MG63 (cell line): ENCODE results near the gene MTMR4. TPM values are rescaled to one million over a fixed set of nuclear protein-coding genes. Genes with fewer than 3 reads are reported as not detected.
"Not testable (repeated sequence)": the region's sequence is repeated elsewhere in the genome, so short reads cannot be mapped to it uniquely, and the experiment has no call there.

ENCODE experiments used
- DNase-seq: peaks from one replicate; pipeline ENCODE4 v3.0.0-alpha.2; 2020
- H3K27me3 ChIP-seq: fragments of 250-450 bp; sonication (Bioruptor Pico); 2 replicates; pipeline ENCODE4 v1.5.1; 2020; ENCODE audit warnings: mild to moderate bottlenecking, moderate library complexity
- H3K36me3 ChIP-seq: fragments of 250-450 bp; sonication (Bioruptor Pico); 2 replicates; pipeline ENCODE4 v1.5.1; 2020; ENCODE audit warnings: mild to moderate bottlenecking, moderate library complexity
- H3K4me3 ChIP-seq: fragments of 250-450 bp; sonication (Bioruptor Pico); 2 replicates; pipeline ENCODE4 v1.5.1; 2020; ENCODE audit warnings: mild to moderate bottlenecking, moderate library complexity
- H3K9me3 ChIP-seq: fragments of 250-450 bp; sonication (Bioruptor Pico); 2 replicates; pipeline ENCODE4 v1.5.1; 2020; ENCODE audit warnings: mild to moderate bottlenecking, moderate library complexity
- total RNA-seq: library from RNA; depleted of rRNA; stranded (reverse); fragments of >200 nt; shearing (Covaris generic); gene quantifications from 2 replicates; pipeline ENCODE4 v1.2.3, GENCODE V29; 2014; ENCODE audit warnings: low replicate concordance; rRNA removed

The MTMR4 gene
- total RNA-seq: 17.6 and 26.4 TPM in 2 replicates

GRCh38 chr17:58513965-58514769 lies at the start of gene MTMR4:
Gene MTMR4 (minus strand): TSS chr17:58514638. CDS start chr17:58514407, 231 bp downstream.
- peak; percentile 83 for DNase-seq
- no peaks in the 10 kb centered on the region for H3K27me3 ChIP-seq
- H3K36me3 ChIP-seq: peaks cover 28% of the 10 kb centered on the region
- H3K4me3 ChIP-seq: peak within 1 kb of the TSS; percentile 73
- H3K9me3 ChIP-seq: no peaks in the 10 kb centered on the region

GRCh38 chr17:58560511-58560910 lies 46.1 kb upstream of the MTMR4 start:
- no peak overlapping the region for H3K4me3 ChIP-seq
- no peak for DNase-seq
- no peaks in the 10 kb centered on the region for H3K36me3 ChIP-seq
- H3K9me3 ChIP-seq: no peaks in the 10 kb centered on the region
- no peaks in the 10 kb centered on the region; the same call in 1 of the 2 replicates for H3K27me3 ChIP-seq

- Histone ChIP-seq H3K9me3 (no peaks in the 10 kb centered on the region), H3K27me3 (no peaks in the 10 kb centered on the region; the same call in 1 of the 2 replicates), H3K36me3 (no peaks in the 10 kb centered on the region), H3K4me3 (no peak overlapping the region)
- DNase-seq: no peak
These were observed 43.5 kb upstream of the MTMR4 start for GRCh38 chr17:58557981-58558380.

- Histone ChIP-seq H3K36me3 (no peaks in the 10 kb centered on the region), H3K9me3 (no peaks in the 10 kb centered on the region), H3K27me3 (no peaks in the 10 kb centered on the region; the same call in 1 of the 2 replicates), H3K4me3 (no peak overlapping the region)
- DNase-seq: no peak
These were observed 42.4 kb upstream of the MTMR4 start for GRCh38 chr17:58556833-58557250.

GRCh38 chr17:58555109-58555508 lies 40.7 kb upstream of the MTMR4 start:
- not testable (repeated sequence) for H3K9me3 ChIP-seq, H3K4me3 ChIP-seq, DNase-seq, H3K27me3 ChIP-seq, H3K36me3 ChIP-seq

- Histone ChIP-seq H3K27me3 (peaks cover 3% of the 10 kb centered on the region; the same call in 1 of the 2 replicates), H3K36me3 (no peaks in the 10 kb centered on the region), H3K9me3 (no peaks in the 10 kb centered on the region), H3K4me3 (no peak overlapping the region)
- no peak for DNase-seq
These were observed 26.8 kb upstream of the MTMR4 start for GRCh38 chr17:58541249-58541648.

GRCh38 chr17:58539698-58540097 lies 25.3 kb upstream of the MTMR4 start:
- Histone ChIP-seq H3K36me3 (no peaks in the 10 kb centered on the region), H3K9me3 (no peaks in the 10 kb centered on the region), H3K27me3 (peaks cover 3% of the 10 kb centered on the region; the same call in 1 of the 2 replicates), H3K4me3 (no peak overlapping the region)
- no peak for DNase-seq

- DNase-seq: no peak
- Histone ChIP-seq H3K4me3 (no peak overlapping the region), H3K36me3 (no peaks in the 10 kb centered on the region), H3K9me3 (no peaks in the 10 kb centered on the region), H3K27me3 (0 out of 2 replicates have a peak, but pooled peaks cover 3% of the 10 kb centered on the region)
These were observed 24.5 kb upstream of the MTMR4 start for GRCh38 chr17:58538811-58539409.

- DNase-seq: no peak
- Histone ChIP-seq H3K9me3 (no peaks in the 10 kb centered on the region), H3K36me3 (no peaks in the 10 kb centered on the region), H3K4me3 (no peak overlapping the region), H3K27me3 (peaks cover 2% of the 10 kb centered on the region; the same call in 1 of the 2 replicates)
These were observed 22.8 kb upstream of the MTMR4 start for GRCh38 chr17:58537266-58537665.

GRCh38 chr17:58536542-58536941 lies 22.1 kb upstream of the MTMR4 start:
- no peak for DNase-seq
- Histone ChIP-seq H3K36me3 (no peaks in the 10 kb centered on the region), H3K27me3 (peaks cover 4% of the 10 kb centered on the region; the same call in 1 of the 2 replicates), H3K4me3 (no peak overlapping the region), H3K9me3 (no peaks in the 10 kb centered on the region)

- Histone ChIP-seq H3K9me3 (no peaks in the 10 kb centered on the region), H3K36me3 (no peaks in the 10 kb centered on the region), H3K27me3 (peaks cover 4% of the 10 kb centered on the region; the same call in 1 of the 2 replicates), H3K4me3 (no peak overlapping the region)
- no peak for DNase-seq
These were observed 21.0 kb upstream of the MTMR4 start for GRCh38 chr17:58535431-58535830.

- Histone ChIP-seq H3K9me3 (no peaks in the 10 kb centered on the region), H3K27me3 (peaks cover 4% of the 10 kb centered on the region; the same call in 1 of the 2 replicates), H3K36me3 (no peaks in the 10 kb centered on the region), H3K4me3 (no peak overlapping the region)
- peak; percentile 38 for DNase-seq
These were observed 20.5 kb upstream of the MTMR4 start for GRCh38 chr17:58534901-58535421.

GRCh38 chr17:58534331-58534730 lies 19.9 kb upstream of the MTMR4 start:
- Histone ChIP-seq H3K4me3 (no peak overlapping the region), H3K27me3 (peaks cover 4% of the 10 kb centered on the region; the same call in 1 of the 2 replicates), H3K36me3 (no peaks in the 10 kb centered on the region), H3K9me3 (no peaks in the 10 kb centered on the region)
- DNase-seq: no peak

- H3K9me3 ChIP-seq: no peaks in the 10 kb centered on the region
- no peaks in the 10 kb centered on the region for H3K36me3 ChIP-seq
- no peak overlapping the region for H3K4me3 ChIP-seq
- peaks cover 4% of the 10 kb centered on the region; the same call in 1 of the 2 replicates for H3K27me3 ChIP-seq
- no peak for DNase-seq
These were observed 19.3 kb upstream of the MTMR4 start for GRCh38 chr17:58533616-58534188.

- no peaks in the 10 kb centered on the region for H3K36me3 ChIP-seq
- no peak for DNase-seq
- peak overlapping the region; percentile 39; the same call in 1 of the 2 replicates for H3K4me3 ChIP-seq
- H3K9me3 ChIP-seq: no peaks in the 10 kb centered on the region
- peaks cover 4% of the 10 kb centered on the region; the same call in 1 of the 2 replicates for H3K27me3 ChIP-seq
These were observed 18.1 kb upstream of the MTMR4 start for GRCh38 chr17:58532555-58532951.

- DNase-seq: peak; percentile 65
- Histone ChIP-seq H3K9me3 (no peaks in the 10 kb centered on the region), H3K36me3 (no peaks in the 10 kb centered on the region), H3K27me3 (peaks cover 4% of the 10 kb centered on the region; the same call in 1 of the 2 replicates), H3K4me3 (peak overlapping the region; percentile 39)
These were observed 17.5 kb upstream of the MTMR4 start for GRCh38 chr17:58531661-58532554.
